C4-2B (cell line): Measurements from ENCODE around the gene GPR107.

ENCODE experiments used
- H3K27ac ChIP-seq: fragments of 450-650 bp; 2 replicates; pipeline ENCODE4 v1.5.1; 2017
- ZFX ChIP-seq: fragments of 450-650 bp; IDR thresholded peaks from 2 replicates; pipeline ENCODE4 v1.6.1; 2017
- TF ChIP-seq, protein P1 (sequence below): fragments of 450-650 bp; conservative IDR thresholded peaks from 2 replicates; pipeline ENCODE4 v1.5.1; 2017; ENCODE audit warnings: mild to moderate bottlenecking

Gene GPR107

DNA sequence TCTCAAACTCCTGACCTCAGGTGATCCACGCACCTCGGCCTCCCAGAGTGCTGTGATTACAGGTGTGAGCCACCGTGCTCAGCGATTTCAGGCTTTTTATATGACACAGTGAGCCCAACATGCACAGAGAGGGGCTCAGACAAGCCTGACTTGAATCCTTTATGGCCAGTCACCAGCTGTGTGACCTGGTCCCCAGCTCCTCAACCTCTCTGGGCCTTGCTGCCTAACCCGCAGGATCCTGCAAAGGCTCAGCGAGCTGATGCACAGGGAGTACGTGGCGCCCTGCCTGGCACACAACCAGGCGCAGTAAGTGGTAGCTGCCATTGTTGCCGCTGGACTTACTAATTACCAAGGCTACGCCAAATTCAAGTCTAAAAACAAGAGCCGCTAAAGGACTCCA is 101.9 kb downstream of the GPR107 start:
- H3K27ac ChIP-seq: no peak overlapping the region
- TF ChIP-seq, protein P1, sequence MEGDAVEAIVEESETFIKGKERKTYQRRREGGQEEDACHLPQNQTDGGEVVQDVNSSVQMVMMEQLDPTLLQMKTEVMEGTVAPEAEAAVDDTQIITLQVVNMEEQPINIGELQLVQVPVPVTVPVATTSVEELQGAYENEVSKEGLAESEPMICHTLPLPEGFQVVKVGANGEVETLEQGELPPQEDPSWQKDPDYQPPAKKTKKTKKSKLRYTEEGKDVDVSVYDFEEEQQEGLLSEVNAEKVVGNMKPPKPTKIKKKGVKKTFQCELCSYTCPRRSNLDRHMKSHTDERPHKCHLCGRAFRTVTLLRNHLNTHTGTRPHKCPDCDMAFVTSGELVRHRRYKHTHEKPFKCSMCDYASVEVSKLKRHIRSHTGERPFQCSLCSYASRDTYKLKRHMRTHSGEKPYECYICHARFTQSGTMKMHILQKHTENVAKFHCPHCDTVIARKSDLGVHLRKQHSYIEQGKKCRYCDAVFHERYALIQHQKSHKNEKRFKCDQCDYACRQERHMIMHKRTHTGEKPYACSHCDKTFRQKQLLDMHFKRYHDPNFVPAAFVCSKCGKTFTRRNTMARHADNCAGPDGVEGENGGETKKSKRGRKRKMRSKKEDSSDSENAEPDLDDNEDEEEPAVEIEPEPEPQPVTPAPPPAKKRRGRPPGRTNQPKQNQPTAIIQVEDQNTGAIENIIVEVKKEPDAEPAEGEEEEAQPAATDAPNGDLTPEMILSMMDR: no peak
- no peak for TF ChIP-seq ZFX

GRCh38 chr9:130156672-130157071 is 103.0 kb downstream of the GPR107 start:
- TF ChIP-seq ZFX: no peak
- TF ChIP-seq, protein P1: no peak
- H3K27ac ChIP-seq: no peak overlapping the region

DNA sequence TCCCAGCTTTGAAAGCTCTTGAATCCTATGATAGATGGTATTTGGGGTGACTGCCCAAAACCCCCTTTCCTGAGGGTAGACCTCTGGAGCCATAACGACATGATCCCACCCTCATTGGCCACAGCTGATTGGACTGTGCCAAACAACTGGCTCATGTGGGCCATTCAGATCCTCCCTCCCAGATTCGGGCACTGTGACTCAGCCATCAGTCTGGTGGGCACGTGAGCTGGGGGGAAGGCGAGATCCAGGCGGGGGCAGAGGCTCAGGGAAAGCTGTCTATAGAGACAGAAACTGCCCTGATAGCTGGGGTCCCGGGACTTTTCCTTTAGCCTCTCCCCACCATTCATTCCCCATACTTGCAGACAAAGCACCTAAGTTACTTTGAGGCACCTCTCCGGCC is 103.4 kb downstream of the GPR107 start:
- H3K27ac ChIP-seq: no peak overlapping the region
- TF ChIP-seq, protein P1: no peak
- no peak for TF ChIP-seq ZFX

- H3K27ac ChIP-seq: no peak overlapping the region
- TF ChIP-seq, protein P1: no peak
- TF ChIP-seq ZFX: no peak
Measured at GRCh38 chr9:130158001-130158400, 104.3 kb downstream of the GPR107 start.

DNA sequence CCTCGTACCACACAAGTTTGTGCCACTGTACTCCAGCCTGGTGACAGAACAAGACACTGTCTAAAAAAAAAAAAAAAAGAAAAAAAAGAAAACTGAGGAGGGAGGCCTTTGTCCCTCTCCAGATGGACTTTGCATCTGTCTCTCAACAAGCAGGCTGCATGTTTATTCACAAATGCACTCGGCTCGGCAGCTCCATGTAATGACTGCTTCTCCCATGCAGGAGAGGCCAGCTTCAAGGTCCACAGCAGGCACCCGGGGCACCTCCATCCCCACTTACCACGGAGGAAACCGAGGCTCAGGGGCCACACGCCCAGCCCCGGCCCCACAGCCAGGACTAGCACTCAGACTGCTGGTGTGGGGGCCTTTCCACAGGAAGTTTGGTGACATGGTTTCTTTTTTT is 105.4 kb downstream of the GPR107 start:
- no peak for TF ChIP-seq ZFX
- TF ChIP-seq, protein P1: no peak

DNA sequence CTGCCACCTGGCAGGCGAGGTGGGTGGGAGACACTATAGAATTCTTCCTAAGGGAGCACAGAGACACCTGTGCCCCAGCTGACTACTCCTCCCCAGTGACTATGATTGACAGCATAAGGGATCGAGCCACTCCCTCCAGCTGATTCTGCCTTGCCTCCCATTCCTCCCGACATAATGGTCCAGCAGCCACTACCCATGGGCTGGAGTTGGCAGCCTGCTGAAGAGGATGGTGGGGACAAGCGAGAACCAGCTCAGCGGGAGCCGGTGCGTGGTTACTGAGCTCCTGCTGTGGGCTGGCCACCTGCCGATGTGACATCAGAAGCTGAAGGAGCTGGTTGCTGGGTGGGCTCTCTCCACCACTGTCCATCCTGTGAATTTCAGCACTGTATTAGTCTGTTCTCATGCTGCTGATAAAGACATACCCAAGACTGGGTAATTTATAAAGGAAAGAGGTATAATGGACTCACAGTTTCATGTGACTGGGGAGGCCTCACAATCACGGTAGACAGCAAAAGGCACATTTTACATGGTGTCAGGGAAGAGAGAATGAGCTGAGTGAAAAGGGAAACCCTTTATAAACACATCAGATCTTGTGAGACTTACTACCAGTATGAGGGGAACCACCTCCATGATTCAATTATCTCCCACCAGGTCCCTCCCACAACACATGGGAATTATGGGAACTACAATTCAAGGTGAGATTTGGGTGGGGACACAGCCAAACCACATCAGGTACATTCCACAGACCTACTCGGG is 106.4 kb downstream of the GPR107 start:
- H3K27ac ChIP-seq: no peak overlapping the region
- TF ChIP-seq, protein P1: no peak
- no peak for TF ChIP-seq ZFX

More for the DNA sequence above, 105.4 kb downstream of the GPR107 start:
- no peak overlapping the region for H3K27ac ChIP-seq

DNA sequence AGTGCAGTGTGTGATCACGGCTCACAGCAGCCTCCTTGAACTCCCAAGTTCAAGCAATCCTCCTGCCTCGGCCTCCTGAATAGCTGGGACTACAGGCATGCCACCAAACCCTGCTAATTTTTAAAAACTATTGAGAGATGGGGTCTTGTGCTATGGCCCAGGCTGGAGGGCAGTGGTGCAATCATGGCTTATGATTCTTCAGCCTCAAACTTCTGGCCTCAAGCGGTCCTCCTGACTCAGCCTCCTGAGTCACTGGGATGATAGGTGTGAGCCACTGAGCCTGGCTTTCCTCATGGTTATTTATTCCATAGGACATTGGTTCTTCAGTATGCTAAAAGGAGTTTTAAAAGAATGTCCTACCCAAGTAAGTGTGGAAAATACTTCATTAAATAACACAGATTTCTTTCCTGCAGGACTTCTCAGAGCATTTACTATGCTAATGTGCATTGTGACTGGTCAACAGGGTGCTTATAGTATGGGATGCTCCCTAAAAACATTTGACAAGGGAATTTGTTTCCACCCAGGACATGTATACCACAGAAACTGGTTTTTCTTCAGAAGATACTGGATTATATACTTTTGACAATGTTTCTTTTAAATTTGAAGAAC is 107.3 kb downstream of the GPR107 start:
- no peak overlapping the region for H3K27ac ChIP-seq
- TF ChIP-seq, protein P1: no peak
- no peak for TF ChIP-seq ZFX
